Stimulated activated naive CD8-positive, alpha-beta T cell treated with anti-CD3 and anti-CD28 coated beads, Interleukin-15, Interleukin-2, amounts not matched to agents 100 U/mL and 50 U/mL, for 24 hours (primary cell): ENCODE data around the gene GPC1.

Source experiments
- ATAC-seq: fragments of 150-1000 bp; cut with Tn5 transposase; one replicate; pipeline ENCODE4 v1.10.0; 2021
- DNase-seq: peaks from one replicate; pipeline ENCODE4 v3.0.0; 2021

The GPC1 gene

GRCh38 chr2:240431271-240431660 is 4.2 kb upstream of the GPC1 start:
- ATAC-seq (no peak), DNase-seq (no peak)

- no peak for ATAC-seq
- no peak for DNase-seq
Measured at GRCh38 chr2:240431661-240432424, 3.6 kb upstream of the GPC1 start.

GRCh38 chr2:240432430-240432819 is 3.0 kb upstream of the GPC1 start:
- no peak for DNase-seq
- ATAC-seq = no peak

- ATAC-seq (no peak), DNase-seq (no peak)
Measured at GRCh38 chr2:240432820-240433801, 2.4 kb upstream of the GPC1 start.

- peak; percentile 47 for DNase-seq
- ATAC-seq = peak; percentile 45
Measured at GRCh38 chr2:240433973-240434727, 1.3 kb upstream of the GPC1 start.

GRCh38 chr2:240434728-240435456 is 571 bp upstream of the GPC1 start:
- ATAC-seq = peak; percentile 46
- peak; percentile 89 for DNase-seq

- ATAC-seq (peak; percentile 2), DNase-seq (peak; percentile 27)
Measured at GRCh38 chr2:240435948-240436682, 652 bp downstream of the GPC1 start.

GRCh38 chr2:240436683-240437550 is 1.5 kb downstream of the GPC1 start:
- DNase-seq (no peak), ATAC-seq (no peak)

GRCh38 chr2:240437551-240437860 is 2.0 kb downstream of the GPC1 start:
- ATAC-seq = no peak
- DNase-seq = no peak

- ATAC-seq = peak; percentile 37
Measured at GRCh38 chr2:240437861-240438809, 2.7 kb downstream of the GPC1 start.

GRCh38 chr2:240438810-240439697 is 3.6 kb downstream of the GPC1 start:
- ATAC-seq (no peak), DNase-seq (no peak)

More at GRCh38 chr2:240437861-240438809, 2.7 kb downstream of the GPC1 start:
- peak; percentile 75 for DNase-seq

GRCh38 chr2:240439698-240440151 is 4.3 kb downstream of the GPC1 start:
- no peak for ATAC-seq
- DNase-seq = no peak

- DNase-seq (no peak), ATAC-seq (no peak)
Measured at GRCh38 chr2:240440251-240440650, 4.8 kb downstream of the GPC1 start.

- no peak for ATAC-seq
- DNase-seq = no peak
Measured at GRCh38 chr2:240440704-240441320, 5.3 kb downstream of the GPC1 start.

- no peak for ATAC-seq
- DNase-seq = no peak
Measured at GRCh38 chr2:240441326-240441992, 6.0 kb downstream of the GPC1 start.

- DNase-seq (no peak), ATAC-seq (no peak)
Measured at GRCh38 chr2:240441993-240442411, 6.5 kb downstream of the GPC1 start.
